ENCODE measurements around the gene TRAPPC14.

DNA sequence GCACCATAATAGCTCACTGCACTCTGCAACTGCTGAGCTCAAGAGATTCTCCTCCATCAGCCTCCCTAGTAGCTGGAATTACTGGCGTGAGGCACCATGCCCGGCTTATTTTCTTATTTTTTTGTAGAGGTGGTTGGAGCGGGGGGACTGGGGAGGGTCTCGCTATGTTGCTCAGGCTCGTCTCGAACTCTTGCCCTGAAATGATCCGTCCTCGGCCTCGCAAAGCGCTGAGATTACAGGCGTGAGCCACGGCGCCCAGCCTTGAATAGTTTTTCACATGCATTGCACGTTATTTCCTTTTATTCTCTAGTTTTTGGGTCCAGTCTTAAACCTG lies 10.3 kb downstream of the TRAPPC14 start:
- TF ChIP-seq PCBP2 (IDR thresholded peaks at IDR 0.05; ENCODE audit: low read depth, low read length, poor library complexity, severe bottlenecking): no peak
- no peak for TF ChIP-seq HEY1 (CRISPR knock-in tag; IDR thresholded peaks at IDR 0.05; ENCODE audit: borderline replicate concordance)
- TF ChIP-seq, protein P1, sequence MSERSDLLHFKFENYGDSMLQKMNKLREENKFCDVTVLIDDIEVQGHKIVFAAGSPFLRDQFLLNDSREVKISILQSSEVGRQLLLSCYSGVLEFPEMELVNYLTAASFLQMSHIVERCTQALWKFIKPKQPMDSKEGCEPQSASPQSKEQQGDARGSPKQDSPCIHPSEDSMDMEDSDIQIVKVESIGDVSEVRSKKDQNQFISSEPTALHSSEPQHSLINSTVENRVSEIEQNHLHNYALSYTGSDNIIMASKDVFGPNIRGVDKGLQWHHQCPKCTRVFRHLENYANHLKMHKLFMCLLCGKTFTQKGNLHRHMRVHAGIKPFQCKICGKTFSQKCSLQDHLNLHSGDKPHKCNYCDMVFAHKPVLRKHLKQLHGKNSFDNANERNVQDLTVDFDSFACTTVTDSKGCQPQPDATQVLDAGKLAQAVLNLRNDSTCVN (CRISPR knock-in tag; IDR thresholded peaks at IDR 0.05): 0 out of 2 replicates have a peak, but pooled peaks have one; percentile 84
- no peak for TF ChIP-seq EZH2 (IDR thresholded peaks at IDR 0.05; ENCODE audit: borderline replicate concordance, low read depth, low read length)
- no peak for TF ChIP-seq YY1 (IDR thresholded peaks at IDR 0.05; ENCODE audit: borderline replicate concordance in 1 of 3, control insufficient read depth in 1 of 3, extremely low read depth in 1 of 3, insufficient read depth in 3 of 3, insufficient read length in 1 of 3, insufficient replicate concordance in 2 of 3, low read depth in 1 of 3, low read length in 2 of 3)
- no peak for TF ChIP-seq TAF1 (IDR thresholded peaks at IDR 0.05; ENCODE audit: control insufficient read depth, extremely low read depth, insufficient read depth, low read length, severe bottlenecking)
- TF ChIP-seq EP300 (IDR thresholded peaks at IDR 0.05; ENCODE audit: low read length): no peak
